ENCODE measurements around the gene PCNX3.

Gene PCNX3

GRCh38 chr11:65615229-65615949, at the start of gene PCNX3:
Gene PCNX3, plus strand, starts transcription at chr11:65615776. Its CDS starts 536 bp downstream, at chr11:65616312.
- no peak for TF ChIP-seq CTCF (conservative IDR thresholded peaks at IDR 0.05; ENCODE audit: low read depth, low read length)
- peak; percentile 99 for DNase-seq (ENCODE audit: low read depth)
- H3K4me3 ChIP-seq (ENCODE audit: low read length) = peak within 1 kb of the TSS; percentile 72

- TF ChIP-seq CTCF (conservative IDR thresholded peaks at IDR 0.05; ENCODE audit: low read depth, low read length) = no peak
- H3K4me3 ChIP-seq (ENCODE audit: low read length) = peak overlapping the region; percentile 94
- DNase-seq (ENCODE audit: low read depth) = no peak
Measured at GRCh38 chr11:65569164-65569972, 46.2 kb upstream of the PCNX3 start.

GRCh38 chr11:65569973-65570918, 45.3 kb upstream of the PCNX3 start, which contains the start of gene ZNRD2:
Gene ZNRD2, plus strand, starts transcription at chr11:65570477. Its CDS starts 15 bp downstream, at chr11:65570492.
- peak; percentile 45 for TF ChIP-seq CTCF (conservative IDR thresholded peaks at IDR 0.05; ENCODE audit: low read depth, low read length)
- peak; percentile 93 for DNase-seq (ENCODE audit: low read depth)
- peak within 1 kb of the TSS; percentile 94 for H3K4me3 ChIP-seq (ENCODE audit: low read length)

- no peak for DNase-seq (ENCODE audit: low read depth)
- no peak for TF ChIP-seq CTCF (conservative IDR thresholded peaks at IDR 0.05; ENCODE audit: low read depth, low read length)
- peak overlapping the region; percentile 94 for H3K4me3 ChIP-seq (ENCODE audit: low read length)
Measured at GRCh38 chr11:65571420-65571819, 44.2 kb upstream of the PCNX3 start.

- no peak for DNase-seq (ENCODE audit: low read depth)
- peak; percentile 63 for TF ChIP-seq CTCF (conservative IDR thresholded peaks at IDR 0.05; ENCODE audit: low read depth, low read length)
- H3K4me3 ChIP-seq (ENCODE audit: low read length) = peak overlapping the region; percentile 94
Measured at GRCh38 chr11:65571940-65572339, 43.6 kb upstream of the PCNX3 start.

- no peak for TF ChIP-seq CTCF (conservative IDR thresholded peaks at IDR 0.05; ENCODE audit: low read depth, low read length)
- H3K4me3 ChIP-seq (ENCODE audit: low read length) = peak within 1 kb of the TSS; percentile 94
- DNase-seq (ENCODE audit: low read depth) = no peak
Measured at GRCh38 chr11:65572356-65573051, 43.1 kb upstream of the PCNX3 start, which contains the start of gene FAM89B. Gene FAM89B, plus strand, starts transcription at chr11:65572538. Its CDS starts 132 bp downstream, at chr11:65572670.
